NCI-H2171 treated with DMSO at 0.1 percent for 48 hours (cell line): Measurements from ENCODE around the gene USP6.
"Not testable (repeated sequence)": the region's sequence is repeated elsewhere in the genome, so short reads cannot be mapped to it uniquely, and the experiment has no call there.

ENCODE experiments used
- DNase-seq: peaks from one replicate; lab custom pipeline; 2025; lab: John Stamatoyannopoulos, UW

The USP6 gene

DNA sequence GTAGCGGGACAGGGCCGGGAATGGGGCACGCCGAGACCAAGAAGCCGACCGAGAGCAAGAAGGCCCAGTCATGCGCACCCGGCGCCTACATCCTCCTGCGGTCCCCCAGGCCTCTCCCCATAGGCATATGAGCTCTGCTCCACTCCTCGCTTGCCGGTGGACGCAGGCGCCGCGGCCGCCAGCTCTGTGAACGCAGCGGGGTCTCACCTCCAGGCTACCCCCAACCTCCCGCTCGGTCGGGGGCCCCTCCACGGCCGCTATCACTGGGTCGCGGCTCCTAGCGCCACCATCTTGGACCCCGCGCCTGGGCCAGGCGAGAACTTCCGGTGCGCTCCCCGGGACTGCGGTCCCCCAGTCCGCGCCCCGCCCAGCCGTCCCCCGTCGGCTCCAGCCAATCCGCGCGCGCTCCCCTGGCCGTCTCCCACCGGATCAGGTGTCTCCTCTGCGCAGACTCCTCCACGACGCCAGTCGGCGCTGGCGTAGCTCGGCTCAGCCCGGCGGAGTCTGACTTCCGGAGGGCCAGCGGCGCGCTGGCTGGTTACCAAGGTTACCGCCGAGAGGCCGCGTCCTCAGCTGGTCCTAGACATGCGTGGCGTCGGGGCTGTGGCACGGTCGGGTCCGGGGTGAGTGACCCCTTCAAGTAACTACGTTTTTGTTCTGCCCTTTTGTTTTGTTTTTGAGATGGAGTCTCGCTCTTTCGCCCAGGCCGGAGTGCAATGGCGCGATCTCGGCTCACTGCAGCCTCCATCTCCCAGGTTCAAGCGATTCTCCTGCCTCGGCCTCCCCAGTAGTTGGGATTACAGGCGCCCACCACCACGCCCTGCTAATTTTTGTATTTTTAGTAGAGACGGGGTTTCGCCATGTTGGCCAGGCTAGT lies 75.9 kb downstream of the USP6 start, which contains the start of gene ZNF594:
ZNF594 (minus strand) TSS at position 328 of the 877 bp plus-strand sequence. CDS start 7,612 bp downstream, outside the sequence.
- peak; percentile 95 for DNase-seq

GRCh38 chr17:5194346-5194745 lies 78.5 kb downstream of the USP6 start:
- no peak for DNase-seq

DNA sequence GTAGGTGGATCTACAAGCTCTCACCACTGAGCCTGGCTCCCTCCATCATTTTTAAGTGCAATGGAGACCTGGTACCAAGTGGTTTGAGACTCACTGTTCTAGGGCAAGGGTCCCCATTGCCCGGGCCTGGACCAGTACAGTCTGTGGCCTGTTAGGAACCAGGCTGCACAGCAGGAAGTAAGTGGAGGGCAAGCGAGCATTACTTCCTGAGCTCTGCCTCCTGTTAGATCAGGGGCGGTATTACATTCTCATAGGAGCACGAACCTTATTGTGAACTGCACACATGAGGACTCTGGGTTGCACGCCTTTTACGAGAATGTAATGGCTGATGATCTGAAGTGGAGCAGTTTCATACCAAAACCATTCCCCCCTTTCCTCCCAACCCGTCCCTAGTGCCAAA lies 82.6 kb downstream of the USP6 start:
- no peak for DNase-seq

DNA sequence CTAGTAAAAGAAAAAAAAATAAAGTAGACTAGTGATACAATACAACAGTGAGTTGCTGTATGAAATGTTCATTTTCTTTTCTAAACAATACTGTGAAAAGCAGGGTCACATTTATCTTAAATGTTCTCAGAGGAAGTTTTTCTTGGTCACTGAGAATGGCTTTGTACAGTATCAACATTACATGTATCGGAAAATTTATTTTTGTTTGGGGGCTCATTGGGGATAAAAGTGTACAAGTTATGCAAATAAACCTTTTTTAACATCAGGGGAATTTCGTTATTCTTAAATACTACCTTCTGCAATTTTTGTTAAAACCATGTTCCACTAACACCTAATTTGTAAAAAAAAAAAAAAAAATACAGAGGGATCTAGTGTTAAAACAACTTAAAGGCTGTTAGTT lies 84.5 kb downstream of the USP6 start:
- no peak for DNase-seq

GRCh38 chr17:5201011-5201410 lies 85.2 kb downstream of the USP6 start:
- DNase-seq: no peak

DNA sequence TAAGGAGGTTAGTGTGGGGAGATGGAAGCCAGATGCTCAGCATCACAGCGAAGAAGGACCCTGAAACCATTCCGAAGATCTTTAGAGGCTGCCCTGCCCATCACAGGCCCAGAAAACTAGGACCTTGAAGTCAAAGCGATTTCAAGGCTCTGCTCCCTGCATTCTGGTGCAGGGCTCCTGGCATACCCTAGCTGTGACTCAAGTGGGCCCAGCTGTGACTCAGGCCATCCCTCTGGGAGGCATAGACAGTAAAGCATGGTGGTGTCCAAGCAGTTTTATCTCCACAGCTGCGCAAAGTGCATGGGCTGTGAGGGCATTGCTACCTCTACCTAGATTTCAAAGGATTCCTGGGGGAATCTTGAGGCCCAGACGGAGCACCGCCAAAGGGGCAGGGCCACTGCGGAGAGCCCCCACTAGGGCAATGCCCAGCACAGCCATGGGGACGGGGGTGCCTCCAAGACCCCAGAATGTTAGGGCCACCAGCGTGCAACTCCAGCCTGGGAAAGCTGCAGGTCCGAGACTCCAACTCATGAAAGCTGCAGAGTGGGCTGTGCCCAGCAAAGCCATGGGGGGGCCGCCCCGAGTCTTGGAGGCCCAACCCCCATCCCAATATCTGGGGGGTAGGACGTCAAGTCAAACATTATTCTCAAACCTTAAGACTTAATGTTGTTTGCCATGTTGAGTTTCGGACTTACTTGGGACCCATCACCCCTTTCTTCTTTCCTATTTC lies 87.5 kb downstream of the USP6 start:
- DNase-seq: no peak

GRCh38 chr17:5203908-5204294 lies 88.1 kb downstream of the USP6 start:
- no peak for DNase-seq

DNA sequence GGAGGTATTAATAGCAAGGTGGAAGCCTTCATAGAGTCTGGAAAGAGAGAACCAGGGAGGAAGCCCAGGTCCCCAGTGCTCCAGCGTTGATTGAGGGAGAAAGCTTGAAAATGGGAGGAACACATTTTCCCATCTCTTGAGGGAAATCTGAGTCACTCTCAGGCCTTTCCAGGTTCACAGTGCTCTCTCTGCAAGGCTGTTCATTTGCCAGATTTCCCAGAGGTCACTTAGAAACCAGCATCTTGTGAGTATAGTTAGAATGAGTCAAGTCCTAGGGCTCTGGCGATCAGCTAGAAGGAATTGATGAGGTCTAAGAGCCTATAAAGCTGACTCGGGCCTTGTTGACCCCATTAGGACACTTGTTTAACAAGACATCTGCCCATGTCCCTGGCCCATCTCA lies 93.6 kb downstream of the USP6 start:
- DNase-seq: no peak

GRCh38 chr17:5210091-5210490 lies 94.3 kb downstream of the USP6 start:
- no peak for DNase-seq

DNA sequence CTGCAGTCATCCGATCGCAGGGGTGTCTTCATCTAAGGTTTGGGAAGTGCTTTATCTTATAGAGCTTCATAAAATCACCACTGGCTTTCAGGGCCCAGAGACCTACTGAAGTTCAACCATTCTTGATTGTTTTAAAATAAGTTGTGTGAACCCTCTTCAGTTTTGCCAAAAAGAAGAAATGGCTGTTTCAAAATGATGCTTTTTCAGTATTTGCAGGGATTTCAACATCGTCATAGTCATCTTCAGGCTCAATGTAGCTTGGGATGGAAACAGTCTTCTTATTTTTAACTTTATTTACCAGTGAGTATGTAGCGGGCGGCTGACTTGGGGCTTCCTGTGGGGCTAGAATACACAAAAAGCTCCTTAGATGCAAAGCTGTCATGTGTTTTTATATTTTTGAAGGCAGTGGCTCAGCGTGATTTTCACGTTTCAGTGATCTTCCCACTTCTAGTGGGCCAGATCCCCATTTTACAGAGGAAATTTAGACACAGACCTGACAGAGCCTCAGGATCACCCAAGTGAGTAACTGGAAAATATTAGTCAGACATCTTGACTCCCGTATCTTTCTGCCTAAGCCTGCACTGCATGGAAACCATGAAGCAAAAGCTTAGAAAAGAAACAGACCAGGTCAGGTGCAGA lies 94.9 kb downstream of the USP6 start:
- no peak for DNase-seq

GRCh38 chr17:5211458-5211857 lies 95.6 kb downstream of the USP6 start:
- no peak for DNase-seq

DNA sequence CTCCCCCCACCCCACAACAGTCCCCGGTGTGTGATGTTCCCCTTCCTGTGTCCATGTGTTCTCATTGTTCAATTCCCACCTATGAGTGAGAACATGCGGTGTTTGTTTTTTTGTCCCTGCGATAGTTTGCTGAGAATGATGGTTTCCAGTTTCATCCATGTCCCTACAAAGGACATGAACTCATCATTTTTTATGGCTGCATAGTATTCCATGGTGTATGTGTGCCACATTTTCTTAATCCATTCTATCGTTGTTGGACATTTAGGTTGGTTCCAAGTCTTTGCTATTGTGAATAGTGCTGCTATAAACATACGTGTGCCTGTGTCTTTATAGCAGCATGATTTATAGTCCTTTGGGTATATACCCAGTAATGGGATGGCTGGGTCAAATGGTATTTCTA lies 101.7 kb downstream of the USP6 start:
- not testable (repeated sequence) for DNase-seq

DNA sequence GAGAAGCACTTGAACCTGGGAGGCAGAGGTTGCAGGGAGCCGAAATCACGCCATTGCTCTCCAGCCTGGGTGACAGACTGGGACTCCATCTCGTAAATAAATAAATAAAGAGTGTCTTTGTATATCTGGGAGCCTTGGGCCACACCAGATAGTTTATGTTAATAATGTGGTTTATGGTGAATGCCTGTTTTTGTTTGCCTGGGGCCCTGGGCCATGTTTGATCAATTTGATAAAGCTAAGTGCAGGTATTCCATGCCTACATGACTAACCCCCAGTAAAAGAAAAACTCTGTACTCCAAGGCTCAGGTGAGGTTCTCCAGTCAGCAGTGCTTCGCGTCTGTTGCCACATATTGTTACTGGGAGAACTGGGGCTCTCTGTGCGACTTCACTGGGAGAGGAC lies 103.7 kb downstream of the USP6 start:
- DNase-seq: no peak

DNA sequence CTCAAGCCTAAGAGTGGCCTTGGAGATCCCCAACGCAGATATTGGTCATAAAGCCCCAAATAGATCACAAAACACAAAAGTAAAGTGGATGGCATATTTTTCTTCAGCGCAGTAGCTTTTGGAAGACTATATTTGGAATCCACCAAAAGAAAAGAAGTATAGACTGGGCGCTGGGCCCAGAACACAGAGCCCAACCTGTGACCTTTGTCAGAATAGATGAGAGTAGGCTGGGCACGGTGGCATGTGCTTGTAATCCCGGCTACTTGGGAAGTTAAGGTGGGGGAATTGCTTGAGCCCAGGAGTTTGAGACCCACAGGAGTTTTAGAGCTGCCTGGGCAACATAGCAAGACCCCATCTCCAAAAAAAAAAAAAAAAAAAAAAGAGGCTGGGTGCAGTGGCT lies 104.2 kb downstream of the USP6 start:
- DNase-seq: no peak

GRCh38 chr17:5221912-5222311 lies 106.1 kb downstream of the USP6 start:
- DNase-seq: not testable (repeated sequence)
